SU-DHL-6 (cell line): ENCODE data around the gene UBE2E2.

Experiments
- CTCF ChIP-seq: fragments of 200-600 bp; sonication (generic); IDR thresholded peaks from one replicate; pipeline ENCODE4 v1.5.1; 2017; ENCODE audit warnings: antibody characterized with exemption, mild to moderate bottlenecking, low read length, moderate library complexity; ENCODE audit not compliant: insufficient read depth, poor library complexity, severe bottlenecking
- EZH2phosphoT487 ChIP-seq: fragments of 200-600 bp; sonication (generic), shearing (Covaris generic); conservative IDR thresholded peaks from 2 replicates; pipeline ENCODE4 v1.6.1; 2018; ENCODE audit warnings: mild to moderate bottlenecking, antibody characterized with exemption, low read length, moderate library complexity, mixed read lengths

DNA sequence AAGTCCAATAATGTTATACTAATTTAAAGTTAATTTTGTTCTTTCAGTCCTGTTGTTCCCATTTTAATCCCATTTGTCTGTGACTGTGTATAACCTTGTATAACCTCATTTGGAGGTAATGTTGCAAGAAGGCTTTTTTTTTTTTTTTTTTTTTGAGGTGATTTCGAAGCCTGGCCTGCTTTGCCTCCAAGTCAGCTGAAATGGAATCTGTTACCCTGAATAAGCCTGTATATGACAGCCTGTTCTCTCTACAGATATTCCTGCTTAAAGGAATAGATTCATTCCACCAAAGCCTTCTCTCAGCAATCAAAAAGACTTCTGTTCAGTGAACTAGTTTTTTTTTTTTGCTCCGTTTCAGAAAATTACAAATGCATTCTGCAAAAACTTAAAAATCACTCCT, 330.9 kb downstream of the UBE2E2 start:
- TF ChIP-seq CTCF = no peak
- no peak for TF ChIP-seq EZH2phosphoT487
